Activated CD8-positive, alpha-beta memory T cell treated with anti-CD3 and anti-CD28 coated beads, Interleukin-2, amount 50 U/mL, for 4 hours (primary cell): Measurements from ENCODE around the gene MAU2.
"Not testable (repeated sequence)": the region's sequence is repeated elsewhere in the genome, so short reads cannot be mapped to it uniquely, and the experiment has no call there.

Experiments
- DNase-seq: peaks from one replicate; pipeline ENCODE4 v3.0.0-alpha.2; 2020

The MAU2 gene

GRCh38 chr19:19348266-19348665 lies 27.6 kb downstream of the MAU2 start:
- no peak for DNase-seq

GRCh38 chr19:19349365-19349764 lies 28.7 kb downstream of the MAU2 start:
- no peak for DNase-seq

- not testable (repeated sequence) for DNase-seq
Measured at GRCh38 chr19:19350756-19351155, 30.1 kb downstream of the MAU2 start.

GRCh38 chr19:19352823-19353222 lies 32.2 kb downstream of the MAU2 start:
- no peak for DNase-seq

- no peak for DNase-seq
Measured at GRCh38 chr19:19354007-19354406, 33.4 kb downstream of the MAU2 start.

GRCh38 chr19:19354932-19355331 lies 34.3 kb downstream of the MAU2 start:
- DNase-seq = no peak

- no peak for DNase-seq
Measured at GRCh38 chr19:19355606-19356139, 35.0 kb downstream of the MAU2 start.

GRCh38 chr19:19356500-19356899 lies 35.9 kb downstream of the MAU2 start:
- DNase-seq = no peak

GRCh38 chr19:19356901-19357566 lies 36.4 kb downstream of the MAU2 start:
- no peak for DNase-seq

GRCh38 chr19:19361075-19361594 lies 40.5 kb downstream of the MAU2 start:
- peak; percentile 69 for DNase-seq

GRCh38 chr19:19362075-19362474 lies 41.4 kb downstream of the MAU2 start:
- no peak for DNase-seq

- DNase-seq = peak; percentile 73
Measured at GRCh38 chr19:19366434-19367396, 46.1 kb downstream of the MAU2 start.

GRCh38 chr19:19368087-19368486 lies 47.5 kb downstream of the MAU2 start:
- no peak for DNase-seq

- no peak for DNase-seq
Measured at GRCh38 chr19:19371059-19371458, 50.4 kb downstream of the MAU2 start.

- no peak for DNase-seq
Measured at GRCh38 chr19:19372656-19373416, 52.2 kb downstream of the MAU2 start.

- DNase-seq = no peak
Measured at GRCh38 chr19:19379527-19379926, 58.9 kb downstream of the MAU2 start.

- DNase-seq = not testable (repeated sequence)
Measured at GRCh38 chr19:19380316-19380715, 59.7 kb downstream of the MAU2 start.

- DNase-seq = no peak
Measured at GRCh38 chr19:19381007-19381926, 60.6 kb downstream of the MAU2 start.

GRCh38 chr19:19382118-19382517 lies 61.5 kb downstream of the MAU2 start:
- no peak for DNase-seq

- no peak for DNase-seq
Measured at GRCh38 chr19:19384486-19384885, 63.9 kb downstream of the MAU2 start.

GRCh38 chr19:19385131-19385895 lies 64.7 kb downstream of the MAU2 start:
- DNase-seq = peak; percentile 99
